SK-N-MC (cell line): Measurements from ENCODE around the gene LCA5.
"Not testable (repeated sequence)": the region's sequence is repeated elsewhere in the genome, so short reads cannot be mapped to it uniquely, and the experiment has no call there.

Experiments
- EZH2 ChIP-seq: fragments of 200-600 bp; sonication (generic); IDR thresholded peaks from one replicate; pipeline ENCODE4 v1.6.1; 2017; ENCODE audit warnings: antibody characterized with exemption
- FOXP2 ChIP-seq: optimal IDR thresholded peaks from 2 replicates; pipeline ENCODE3; 2011; ENCODE audit warnings: mild to moderate bottlenecking, moderate library complexity; ENCODE audit not compliant: insufficient read depth; ENCODE audit errors: extremely low read length, control extremely low read depth
- POLR2AphosphoS5 ChIP-seq: IDR thresholded peaks from 2 replicates; pipeline ENCODE4 v1.6.1; 2012; ENCODE audit warnings: mild to moderate bottlenecking, low read depth, low read length, borderline replicate concordance

- TF ChIP-seq POLR2AphosphoS5, FOXP2, EZH2: not testable (repeated sequence)
Observed at GRCh38 chr6:79443876-79444275, 93.4 kb downstream of the LCA5 start.
